GM21528 (cell line): ENCODE results near the gene TBR1.

Source experiments
- ATAC-seq: cut with Tn5 transposase; IDR thresholded peaks from one replicate; pipeline ENCODE4 v1.9.1; 2021; ENCODE audit warnings: mild to moderate bottlenecking, moderate library complexity; ENCODE audit not compliant: unreplicated experiment, low FRiP score

Gene TBR1

DNA sequence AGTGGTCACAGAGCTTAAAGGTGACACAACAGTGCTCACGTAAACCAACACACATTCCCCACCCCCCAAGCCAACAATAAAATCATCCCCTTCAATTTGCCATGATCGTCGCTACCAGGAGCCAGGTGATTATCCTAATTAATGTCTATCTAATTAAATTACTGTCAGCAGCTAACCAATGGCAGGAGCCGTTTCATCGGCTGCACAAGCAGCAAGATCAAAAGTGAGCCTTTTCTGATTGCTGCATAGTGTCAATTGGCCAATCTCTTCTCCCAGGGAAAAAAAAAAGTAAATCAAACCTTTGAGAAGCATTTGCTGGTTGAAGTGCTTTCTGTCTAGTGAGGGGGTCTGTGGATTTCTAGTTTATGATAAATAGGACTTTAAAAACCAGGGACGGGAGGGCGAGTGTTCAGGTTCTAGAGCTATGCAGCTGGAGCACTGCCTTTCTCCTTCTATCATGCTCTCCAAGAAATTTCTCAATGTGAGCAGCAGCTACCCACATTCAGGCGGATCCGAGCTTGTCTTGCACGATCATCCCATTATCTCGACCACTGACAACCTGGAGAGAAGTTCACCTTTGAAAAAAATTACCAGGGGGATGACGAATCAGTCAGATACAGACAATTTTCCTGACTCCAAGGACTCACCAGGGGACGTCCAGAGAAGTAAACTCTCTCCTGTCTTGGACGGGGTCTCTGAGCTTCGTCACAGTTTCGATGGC lies at the start of gene TBR1:
Gene TBR1, plus strand, starts transcription at position 311 of the 721 bp plus-strand sequence. Its CDS starts 114 bp downstream, at position 425.
- no peak for ATAC-seq

DNA sequence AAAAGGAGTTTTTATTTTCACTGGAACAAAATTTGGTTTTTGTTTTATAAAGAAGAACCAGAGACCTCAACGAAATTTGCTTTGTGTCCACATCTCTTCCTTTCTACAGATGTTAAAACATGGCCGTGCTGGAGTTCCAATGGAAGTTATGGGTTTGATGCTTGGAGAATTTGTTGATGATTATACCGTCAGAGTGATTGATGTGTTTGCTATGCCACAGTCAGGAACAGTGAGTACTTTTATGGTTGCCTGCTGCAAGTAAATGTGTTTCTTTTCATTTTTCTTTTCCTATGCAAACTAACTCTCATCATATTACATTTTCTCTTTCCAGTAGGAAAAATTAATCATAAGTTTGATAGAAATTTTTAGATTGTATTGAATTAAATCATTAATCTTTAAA lies 48.4 kb upstream of the TBR1 start:
- ATAC-seq, result no peak

DNA sequence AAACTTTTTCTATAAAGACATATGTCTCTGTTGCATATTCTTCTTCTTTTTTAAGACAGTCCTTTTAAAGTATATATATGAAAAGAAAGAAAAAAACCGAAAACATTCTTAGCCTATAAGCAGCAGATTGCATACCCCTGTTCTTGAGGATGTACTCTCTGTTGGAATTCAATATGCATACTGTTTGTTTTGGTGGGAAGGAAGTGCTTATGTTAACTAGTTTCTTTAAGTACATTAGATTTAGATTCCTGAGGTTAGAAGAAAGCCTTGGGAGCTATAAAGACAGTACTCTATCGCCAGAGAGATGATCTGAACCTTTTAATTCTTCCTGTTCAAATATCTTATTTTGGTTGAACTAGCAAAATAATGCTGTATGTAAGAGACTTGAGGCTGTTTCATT lies 46.8 kb upstream of the TBR1 start:
- no peak for ATAC-seq

DNA sequence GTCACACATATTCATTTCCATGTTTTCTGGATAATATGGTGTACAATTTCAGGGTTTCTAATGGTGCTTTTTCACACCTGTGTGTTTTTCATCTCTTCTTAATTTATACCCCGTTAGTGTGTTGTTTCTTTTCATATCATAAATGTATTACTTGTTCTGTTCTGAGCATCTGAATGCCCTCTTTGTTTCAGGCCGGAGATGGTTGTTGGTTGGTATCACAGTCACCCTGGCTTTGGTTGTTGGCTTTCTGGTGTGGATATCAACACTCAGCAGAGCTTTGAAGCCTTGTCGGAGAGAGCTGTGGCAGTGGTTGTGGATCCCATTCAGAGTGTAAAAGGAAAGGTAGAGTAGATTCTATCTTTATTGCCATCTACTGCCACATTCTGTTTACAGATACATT lies 45.1 kb upstream of the TBR1 start:
- ATAC-seq, result no peak

DNA sequence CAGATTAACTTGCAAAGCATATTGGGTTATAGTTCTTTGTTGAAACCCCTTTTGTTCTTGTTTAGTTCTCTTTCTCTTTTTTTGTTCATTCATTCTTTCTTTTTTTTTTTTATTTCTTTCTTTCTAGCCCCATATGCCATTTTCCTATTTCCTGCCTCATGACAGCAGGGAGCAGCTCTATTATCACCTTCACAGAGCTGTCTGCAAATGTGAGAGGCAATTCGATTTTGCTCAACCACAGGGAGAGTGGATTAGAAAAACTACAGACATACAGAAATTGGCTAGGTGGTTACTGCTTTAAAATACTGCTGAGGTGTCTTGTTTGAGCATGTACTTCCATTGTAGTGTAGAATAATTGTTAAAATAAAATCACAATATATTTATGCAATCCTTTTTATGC lies 44.2 kb upstream of the TBR1 start:
- no peak for ATAC-seq

DNA sequence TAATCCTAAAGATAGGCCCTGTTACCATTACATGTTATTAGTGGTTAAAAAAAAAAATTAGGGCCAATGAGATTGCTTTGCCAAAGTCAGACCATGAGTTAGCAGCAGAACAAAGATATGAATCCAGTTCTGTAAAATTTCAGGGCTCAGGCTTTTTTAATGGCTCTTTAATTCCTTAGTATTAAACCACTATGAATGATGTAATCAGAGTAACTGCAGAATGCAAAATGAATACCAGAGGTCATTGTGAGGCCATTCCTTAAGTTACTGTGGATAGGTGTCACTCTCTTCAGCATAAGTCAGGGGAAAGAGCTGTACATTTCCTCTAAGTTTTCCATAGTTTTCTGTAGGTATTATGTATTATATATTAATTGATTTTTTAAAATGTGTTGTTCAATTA lies 42.2 kb upstream of the TBR1 start:
- ATAC-seq, result no peak

DNA sequence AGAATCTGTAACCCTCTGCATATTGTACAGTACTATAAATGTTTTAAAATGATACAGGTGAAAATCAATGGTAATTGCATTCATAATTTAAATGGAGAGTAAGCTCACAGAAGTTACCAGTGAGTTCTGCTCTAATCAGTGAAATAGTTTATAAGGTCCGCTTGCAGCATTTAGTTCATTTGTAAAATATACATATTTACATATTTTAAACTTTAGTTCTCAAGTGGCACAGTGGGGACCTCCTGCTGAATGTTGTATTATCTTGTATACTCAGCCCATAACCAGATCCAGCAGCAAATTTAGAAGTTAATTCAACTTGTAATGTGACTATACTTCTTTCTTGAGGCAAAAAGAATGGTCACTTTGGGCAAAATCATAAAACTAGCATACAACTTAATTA lies 41.7 kb upstream of the TBR1 start:
- no peak for ATAC-seq

DNA sequence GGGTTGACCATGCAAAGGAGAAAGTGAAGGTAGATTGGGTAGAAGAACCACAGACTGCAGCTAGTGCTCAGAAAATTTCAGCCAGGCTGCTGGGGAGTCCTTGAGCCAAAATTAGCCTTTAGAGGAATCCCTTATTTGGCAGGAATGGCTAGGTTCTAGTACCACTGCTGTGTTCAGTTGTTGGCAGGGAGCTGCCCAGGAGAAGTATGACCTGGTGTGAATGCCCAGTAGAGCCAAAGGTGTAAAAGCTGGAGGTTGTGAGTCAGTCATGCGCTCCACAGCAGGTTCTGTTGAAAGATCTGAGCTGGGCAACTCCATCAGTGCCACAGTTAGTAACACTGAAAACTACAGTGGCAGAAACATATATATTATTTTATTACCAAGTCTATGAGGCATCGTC lies 36.4 kb upstream of the TBR1 start:
- no peak for ATAC-seq

DNA sequence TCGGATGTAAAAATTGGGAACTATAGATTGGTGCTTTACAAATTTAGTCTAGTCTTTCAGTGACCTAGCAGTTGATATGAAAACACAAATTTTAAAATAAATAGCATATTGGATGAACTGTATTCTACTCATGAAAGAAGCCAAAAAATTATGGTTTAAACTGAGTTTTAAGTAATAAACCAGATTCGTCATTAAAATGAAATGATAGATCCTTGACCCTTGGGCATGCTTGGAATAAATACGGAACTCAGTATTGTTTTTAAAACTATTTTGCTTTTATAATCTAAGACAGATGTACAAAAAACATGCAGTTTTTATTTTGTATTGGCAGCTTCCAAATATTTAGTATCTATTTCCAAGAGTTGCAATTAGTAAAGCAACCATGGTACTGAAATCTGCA lies 34.6 kb upstream of the TBR1 start:
- no peak for ATAC-seq

DNA sequence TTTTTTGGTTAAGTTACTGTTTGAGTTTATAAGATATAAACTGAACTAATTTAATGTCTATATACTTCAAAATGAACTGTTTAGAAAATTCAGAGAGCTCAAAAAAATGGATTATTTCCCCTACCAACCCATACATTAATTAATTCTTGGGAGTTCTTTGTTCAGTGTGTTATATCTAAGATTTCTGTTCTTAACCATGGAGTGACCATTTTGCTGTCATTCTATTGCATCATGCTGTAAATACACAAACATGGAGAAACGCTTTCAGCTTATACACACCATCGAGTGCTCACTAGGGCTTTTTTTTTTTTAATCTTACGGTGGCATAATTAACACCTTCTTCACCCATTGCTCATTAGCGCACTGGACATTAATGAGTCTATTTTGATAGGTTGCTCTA lies 33.4 kb upstream of the TBR1 start:
- no peak for ATAC-seq

DNA sequence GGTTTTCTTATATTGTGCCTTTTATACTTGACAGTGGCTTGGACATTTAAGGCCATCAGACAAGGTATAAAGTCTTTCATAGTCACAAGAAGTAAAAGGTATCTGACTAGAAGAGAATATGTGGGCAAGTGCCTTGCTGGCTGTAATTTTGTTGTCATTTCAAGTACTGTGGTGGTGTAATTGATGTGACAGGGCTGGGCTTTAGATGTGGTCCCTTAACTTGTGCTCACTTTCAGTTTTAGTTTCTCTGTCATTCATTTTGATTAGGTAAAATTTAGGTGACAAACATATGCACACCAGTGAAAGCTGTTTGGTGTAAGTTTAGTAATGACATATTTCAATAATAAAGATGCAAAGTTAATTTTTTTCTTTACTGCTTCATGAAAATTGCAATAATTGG lies 31.2 kb upstream of the TBR1 start:
- peak; percentile 72 for ATAC-seq

DNA sequence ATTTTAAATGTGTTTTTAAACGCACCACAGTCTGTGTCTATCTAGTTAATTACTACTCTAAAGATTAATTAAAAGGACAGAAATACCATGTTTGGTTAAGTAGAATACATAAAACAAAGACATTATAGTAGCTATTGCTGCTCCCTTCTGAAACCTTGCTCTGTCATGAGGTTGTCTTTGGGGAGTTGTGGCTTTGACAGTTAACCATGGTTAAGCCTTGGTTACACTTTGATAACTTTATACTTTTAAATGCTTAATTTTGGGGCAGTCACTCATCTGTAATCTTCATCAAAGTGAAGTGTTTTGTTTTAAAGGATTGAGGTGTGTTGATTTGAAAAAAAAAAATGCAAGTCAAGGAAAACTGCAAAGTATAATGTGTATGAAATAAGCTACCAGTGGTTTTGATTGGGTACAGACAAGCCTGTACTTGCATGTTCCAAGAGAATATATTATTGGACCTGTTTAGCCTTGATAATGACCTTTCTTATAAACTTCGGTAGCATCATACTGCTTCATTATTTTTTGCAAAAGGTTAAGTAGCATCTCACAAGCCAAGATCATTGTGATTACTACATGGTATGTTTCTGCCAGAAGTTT lies 29.8 kb upstream of the TBR1 start:
- peak; percentile 64 for ATAC-seq

DNA sequence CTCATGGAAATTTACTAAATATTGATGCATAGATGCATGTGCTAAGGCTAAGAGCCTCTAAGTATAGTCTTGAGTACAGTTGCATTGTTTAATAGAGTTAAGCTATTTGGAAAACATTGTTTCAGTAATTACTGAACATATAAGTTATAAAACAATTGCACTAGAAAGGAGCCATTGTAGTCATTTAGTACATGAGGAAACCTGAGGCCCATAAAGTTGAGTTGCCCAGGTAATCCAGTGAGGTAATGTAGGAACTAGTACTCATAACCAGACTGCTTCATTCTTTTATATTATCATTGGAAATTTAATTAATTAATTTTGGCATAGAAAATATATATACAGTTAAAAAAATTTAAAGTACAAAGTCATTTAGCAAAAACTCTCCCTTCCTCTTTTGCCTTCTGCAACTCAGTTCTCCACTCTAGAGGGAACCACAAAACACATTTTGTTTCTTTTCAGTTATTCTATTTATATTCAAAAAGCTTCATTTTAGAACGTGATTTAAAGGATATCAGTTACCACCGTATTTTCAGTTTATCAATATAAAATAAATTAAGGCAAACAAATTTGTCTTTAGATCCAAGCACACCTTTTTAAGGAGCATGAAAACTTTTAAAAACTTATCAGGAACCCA lies 27.8 kb upstream of the TBR1 start:
- no peak for ATAC-seq

DNA sequence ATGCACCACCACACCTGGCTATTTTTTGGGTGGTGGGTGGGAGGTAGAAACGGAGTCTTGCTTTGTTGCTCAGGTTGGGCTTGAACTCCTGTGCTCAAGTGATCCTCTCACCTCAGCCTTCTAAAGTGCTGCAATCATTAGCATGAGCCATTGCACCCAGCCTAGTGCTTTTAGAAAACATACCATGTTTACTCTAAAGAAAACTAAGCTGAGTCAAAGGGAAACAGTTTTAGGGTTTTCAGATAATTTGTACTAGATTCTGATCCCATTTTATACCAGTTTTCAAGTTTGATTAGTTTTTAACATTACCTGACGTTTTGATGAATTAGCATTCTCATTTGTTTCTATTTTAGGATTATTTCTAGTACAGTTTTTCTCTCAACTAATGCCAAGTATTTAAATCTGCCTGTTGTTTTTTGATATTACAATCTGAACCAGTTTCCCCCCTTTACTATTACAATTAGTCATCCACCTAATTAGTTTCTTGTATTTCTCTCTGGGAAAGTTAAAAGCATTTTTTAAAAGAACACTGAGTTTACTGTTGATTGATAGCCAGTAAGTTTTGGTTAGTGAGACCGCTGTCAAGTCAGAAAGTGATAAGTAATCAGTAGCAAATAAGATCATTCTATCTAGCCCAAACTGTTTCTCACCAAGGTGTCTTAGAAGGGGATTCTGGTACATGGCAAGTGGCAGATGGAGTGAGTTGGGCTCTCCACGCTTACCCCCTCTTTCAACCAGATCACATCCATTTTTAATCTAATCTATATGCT lies 24.2 kb upstream of the TBR1 start:
- ATAC-seq, result no peak

DNA sequence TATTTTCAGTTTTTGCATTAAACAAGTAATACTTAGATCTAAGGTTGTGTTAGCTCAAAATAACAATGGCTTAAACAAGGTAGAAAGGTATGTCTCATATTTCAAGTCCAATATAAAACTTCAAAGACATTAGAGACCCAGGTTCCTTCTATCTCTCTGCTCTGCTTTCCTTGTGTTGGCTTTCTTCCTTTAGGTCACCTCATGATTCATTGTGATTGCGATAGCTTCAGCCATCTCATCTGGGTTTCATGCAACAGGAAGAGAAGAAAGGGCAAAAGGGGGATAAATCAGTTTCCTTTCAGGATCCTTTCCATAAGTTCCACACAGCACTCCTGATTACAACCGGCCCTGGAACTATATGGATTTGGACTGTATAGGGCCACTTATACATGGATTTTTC lies 16.0 kb upstream of the TBR1 start:
- no peak for ATAC-seq

DNA sequence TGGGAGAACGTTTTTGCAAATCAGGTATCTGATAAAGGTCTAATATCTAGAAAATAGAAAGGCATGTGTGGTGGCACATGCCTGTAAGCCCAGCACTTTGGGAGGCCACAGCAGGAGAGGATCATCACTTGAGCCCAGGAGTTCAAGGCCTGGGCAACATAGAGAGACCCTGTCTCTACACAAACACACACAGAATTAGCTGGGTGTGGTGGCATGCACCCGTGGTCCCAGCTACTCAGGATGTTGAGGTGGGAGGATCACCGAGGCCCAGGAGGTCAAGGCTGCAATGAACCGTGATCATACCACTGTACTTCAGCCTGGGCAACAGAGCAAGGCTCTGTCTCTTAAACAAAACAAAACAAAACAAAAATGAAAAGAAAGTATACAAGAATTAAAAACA lies 13.8 kb upstream of the TBR1 start:
- no peak for ATAC-seq

DNA sequence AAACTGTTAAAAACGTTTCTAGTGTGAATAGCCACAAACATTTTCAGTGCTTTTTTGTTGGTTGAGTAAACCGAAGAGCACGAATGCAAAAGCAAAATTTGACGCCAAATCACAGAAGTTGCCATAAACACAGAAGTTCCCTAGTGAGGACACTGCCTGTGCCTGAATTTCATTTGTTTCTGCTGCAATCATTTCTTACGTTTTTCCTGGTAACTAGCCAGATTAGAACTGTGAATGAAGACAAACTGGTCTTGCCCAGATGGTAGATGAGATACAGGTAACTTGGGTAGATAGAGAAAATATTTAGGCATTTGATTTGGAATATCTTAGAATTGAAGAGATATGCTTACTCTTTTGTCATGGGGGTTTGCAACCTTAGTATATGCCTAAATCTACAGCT lies 9.8 kb upstream of the TBR1 start:
- no peak for ATAC-seq

DNA sequence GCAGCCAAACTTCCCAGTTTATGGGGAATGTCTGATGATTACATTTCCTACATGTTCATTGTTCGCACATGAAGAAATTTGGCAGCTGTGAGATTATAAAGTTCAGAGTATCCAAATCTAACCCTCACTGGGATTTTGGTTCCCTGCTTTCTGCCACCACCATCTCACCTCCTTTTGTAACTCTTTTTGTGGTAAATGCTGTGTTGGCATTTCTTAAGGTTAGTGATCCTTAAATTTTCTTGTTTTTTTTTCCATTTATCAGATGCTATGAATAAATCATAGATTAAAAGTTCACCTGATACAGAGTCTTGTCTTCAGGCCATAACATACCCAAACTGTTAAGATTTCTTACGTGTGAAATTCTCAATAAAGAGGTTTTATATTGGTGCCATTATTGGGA lies 8.5 kb upstream of the TBR1 start:
- ATAC-seq, result no peak

DNA sequence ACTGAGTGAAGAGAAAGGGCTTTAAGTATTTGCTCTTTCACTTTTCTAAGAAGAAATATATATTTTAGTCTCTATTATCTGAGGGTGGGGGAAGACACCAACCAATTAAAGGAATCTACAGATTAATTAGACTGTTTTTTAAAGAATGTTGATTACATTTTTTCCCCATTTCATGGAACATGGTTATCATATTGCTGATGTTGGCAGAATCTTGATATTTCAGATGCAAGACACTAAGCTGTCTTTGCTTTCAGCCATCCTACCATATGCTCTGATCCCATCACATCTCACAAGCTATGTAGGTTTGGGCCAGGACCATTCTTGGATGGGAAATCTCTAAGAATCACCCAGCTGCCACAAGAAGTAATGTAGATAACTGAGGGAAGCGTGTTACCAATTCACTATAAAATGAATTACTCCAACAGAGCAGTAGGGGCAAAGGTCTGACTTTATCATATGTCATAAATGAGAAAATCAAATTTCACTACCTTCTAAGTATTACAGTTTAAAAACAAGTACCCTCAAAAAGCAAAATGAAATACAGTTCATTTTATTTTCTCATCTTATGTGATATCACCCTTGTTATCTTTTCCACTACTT lies 6.7 kb upstream of the TBR1 start:
- ATAC-seq, result no peak

DNA sequence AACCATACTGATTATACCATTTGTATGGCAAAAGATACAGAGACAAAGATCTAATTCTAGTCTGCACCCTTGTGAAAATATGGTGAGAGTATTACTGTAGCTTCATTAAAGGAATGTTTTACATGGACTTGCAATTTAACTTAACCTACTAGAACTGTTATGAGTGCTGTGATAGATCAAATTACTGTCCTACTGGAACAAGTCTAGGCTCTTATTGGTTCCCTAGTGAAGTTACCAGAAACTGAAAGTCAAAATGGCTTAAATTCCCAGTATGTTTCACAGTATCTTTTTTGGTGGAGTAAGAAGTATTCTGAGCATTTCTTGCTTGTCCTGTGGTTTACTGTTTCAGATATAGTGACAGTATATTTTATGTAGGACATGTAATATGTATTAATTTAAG lies 3.8 kb upstream of the TBR1 start:
- ATAC-seq, result no peak
